ENCODE results near the gene MAPK8IP2.

Gene MAPK8IP2

DNA sequence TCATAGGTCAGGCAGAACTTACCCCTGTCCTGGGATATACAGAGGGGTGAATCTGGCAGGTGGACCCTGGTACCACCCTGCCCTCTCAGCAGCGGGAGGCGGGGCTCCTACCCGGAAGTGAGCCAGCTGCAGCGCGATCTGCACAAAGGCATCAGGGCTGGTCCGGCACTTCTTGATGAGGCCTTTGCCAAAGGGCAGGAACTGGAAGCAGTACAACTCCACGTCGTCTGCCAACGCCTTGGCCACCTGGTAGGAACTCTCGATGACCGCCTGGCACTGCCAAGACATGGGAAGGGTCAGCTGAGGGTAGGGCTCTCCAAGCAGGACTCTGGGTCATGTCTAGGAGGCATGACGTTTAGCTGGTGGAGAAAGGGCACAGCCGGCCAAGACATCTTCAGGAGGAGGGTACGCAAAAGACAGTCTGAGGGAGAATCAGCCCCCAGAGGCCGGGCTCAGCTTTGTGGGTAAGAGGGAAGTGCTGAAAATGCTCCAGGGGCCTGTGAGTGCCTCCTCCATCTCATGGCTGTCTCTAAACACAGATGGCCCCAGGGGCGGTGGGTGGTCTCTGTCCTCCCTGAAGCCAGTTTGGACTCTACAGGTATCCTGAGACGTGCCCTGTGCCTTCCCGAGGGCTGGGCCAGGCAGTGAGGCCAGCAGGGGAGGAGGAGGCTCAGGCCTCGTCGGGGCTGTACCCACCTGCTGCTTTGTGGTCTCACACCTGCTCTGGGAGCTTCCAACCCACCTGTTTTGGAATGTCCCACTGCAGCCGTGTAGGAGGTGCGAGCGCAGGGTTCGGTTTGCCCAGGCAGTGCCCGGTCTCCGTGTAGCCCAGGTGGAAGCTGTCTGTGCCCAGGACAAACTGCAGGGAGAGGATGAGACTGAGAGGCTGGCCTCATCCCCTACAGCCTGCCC, 29.1 kb upstream of the MAPK8IP2 start:
- Histone ChIP-seq H3K36me3 (ENCODE audit: control insufficient read depth, insufficient read depth, low read length) (no peaks in the 10 kb centered on the region), H2AFZ (no peak overlapping the region), H3K27ac (no peak overlapping the region), H3K9ac (no peak overlapping the region), H3K27me3 (ENCODE audit: control insufficient read depth, insufficient read depth, low read length) (no peaks in the 10 kb centered on the region), H3K4me2 (ENCODE audit: low read length) (no peak overlapping the region), H3K9me3 (ENCODE audit: control insufficient read depth, low read length) (no peaks in the 10 kb centered on the region), H3K4me1 (peaks cover 12% of the 10 kb centered on the region), H3K79me2 (no peaks in the 10 kb centered on the region), H3K4me3 (ENCODE audit: low read depth, low read length) (no peak overlapping the region)
- TF ChIP-seq CTCF (IDR thresholded peaks at IDR 0.05) = no peak

- H3K4me3 ChIP-seq (ENCODE audit: low read depth, low read length) = no peak overlapping the region
- peaks cover 12% of the 10 kb centered on the region for H3K4me1 ChIP-seq
- no peak overlapping the region for H3K27ac ChIP-seq
- no peak overlapping the region for H3K9ac ChIP-seq
- H3K36me3 ChIP-seq (ENCODE audit: control insufficient read depth, insufficient read depth, low read length) = no peaks in the 10 kb centered on the region
- H2AFZ ChIP-seq = no peak overlapping the region
- no peak for TF ChIP-seq CTCF (IDR thresholded peaks at IDR 0.05)
- H3K27me3 ChIP-seq (ENCODE audit: control insufficient read depth, insufficient read depth, low read length) = no peaks in the 10 kb centered on the region
- H3K9me3 ChIP-seq (ENCODE audit: control insufficient read depth, low read length) = no peaks in the 10 kb centered on the region
- no peaks in the 10 kb centered on the region for H3K79me2 ChIP-seq
- H3K4me2 ChIP-seq (ENCODE audit: low read length) = no peak overlapping the region
These were observed 27.6 kb upstream of the MAPK8IP2 start for GRCh38 chr22:50572965-50573364.

GRCh38 chr22:50573491-50574382, 26.9 kb upstream of the MAPK8IP2 start:
- Histone ChIP-seq H3K4me1 (peaks cover 12% of the 10 kb centered on the region), H3K36me3 (ENCODE audit: control insufficient read depth, insufficient read depth, low read length) (no peaks in the 10 kb centered on the region), H3K4me3 (ENCODE audit: low read depth, low read length) (no peak overlapping the region), H3K9ac (no peak overlapping the region), H3K27ac (no peak overlapping the region), H3K27me3 (ENCODE audit: control insufficient read depth, insufficient read depth, low read length) (no peaks in the 10 kb centered on the region), H2AFZ (no peak overlapping the region), H3K79me2 (no peaks in the 10 kb centered on the region), H3K4me2 (ENCODE audit: low read length) (no peak overlapping the region), H3K9me3 (ENCODE audit: control insufficient read depth, low read length) (no peaks in the 10 kb centered on the region)
- TF ChIP-seq CTCF (IDR thresholded peaks at IDR 0.05) = no peak

DNA sequence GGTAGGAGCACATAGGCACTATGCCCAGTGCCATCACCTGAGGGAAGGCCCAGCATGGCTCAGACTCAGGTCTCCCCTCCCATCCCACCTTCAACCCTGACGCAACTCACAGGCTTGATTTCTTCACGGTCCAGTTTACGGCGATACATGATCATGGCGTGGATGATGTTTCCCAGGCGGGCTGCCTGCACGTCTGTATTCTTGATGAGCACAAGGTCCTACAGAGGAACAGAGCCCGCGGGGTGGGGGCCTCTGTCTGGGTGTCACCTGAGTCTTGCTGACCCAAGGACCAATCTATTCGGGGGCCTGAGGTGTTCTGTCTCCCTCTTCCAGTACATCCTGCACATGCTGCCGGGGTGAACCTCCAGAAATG, 26.2 kb upstream of the MAPK8IP2 start:
- Histone ChIP-seq H3K79me2 (no peaks in the 10 kb centered on the region), H2AFZ (no peak overlapping the region), H3K9ac (no peak overlapping the region), H3K27me3 (ENCODE audit: control insufficient read depth, insufficient read depth, low read length) (no peaks in the 10 kb centered on the region), H3K4me3 (ENCODE audit: low read depth, low read length) (no peak overlapping the region), H3K9me3 (ENCODE audit: control insufficient read depth, low read length) (no peaks in the 10 kb centered on the region), H3K27ac (no peak overlapping the region), H3K36me3 (ENCODE audit: control insufficient read depth, insufficient read depth, low read length) (no peaks in the 10 kb centered on the region), H3K4me1 (peaks cover 10% of the 10 kb centered on the region), H3K4me2 (ENCODE audit: low read length) (no peak overlapping the region)
- TF ChIP-seq CTCF (IDR thresholded peaks at IDR 0.05) = no peak

Data from parathyroid adenoma (tissue), 2 donors.